Suprapubic skin (tissue), 4 donors: Measurements from ENCODE around the gene BCL7B. TPM values are rescaled to one million over a fixed set of nuclear protein-coding genes. Genes with fewer than 3 reads are reported as not detected.

Experiments used
- DNase-seq, 2 donors: peaks; one replicate each; pipeline ENCODE4 v3.0.0-alpha.2; 2019; ENCODE audit warnings: low spot score in 2 of 2
- H3K27ac ChIP-seq: fragments of 200-600 bp; sonication (generic); one replicate; pipeline ENCODE4 v1.5.1; 2019
- H3K27me3 ChIP-seq: fragments of 200-600 bp; sonication (generic); one replicate; pipeline ENCODE4 v1.5.1; 2019
- H3K36me3 ChIP-seq: fragments of 200-600 bp; sonication (generic); one replicate; pipeline ENCODE4 v1.5.1; 2019
- H3K4me1 ChIP-seq: fragments of 200-600 bp; sonication (generic); one replicate; pipeline ENCODE4 v1.5.1; 2019
- H3K4me3 ChIP-seq: fragments of 200-600 bp; sonication (generic); one replicate; pipeline ENCODE4 v1.5.1; 2019; ENCODE audit warnings: mild to moderate bottlenecking
- H3K9me3 ChIP-seq: fragments of 200-600 bp; sonication (generic); one replicate; pipeline ENCODE4 v1.5.1; 2019
- EP300 ChIP-seq: sonication (generic); formaldehyde crosslinking; IDR thresholded peaks from one replicate; pipeline ENCODE4 v1.6.1; 2017; ENCODE audit warnings: antibody characterized with exemption
- POLR2A ChIP-seq, 2 donors: fragments of 450-650 bp; IDR thresholded peaks; one replicate each; pipeline ENCODE4 v1.6.1; 2017; ENCODE audit warnings: antibody characterized with exemption in 2 of 2, mild to moderate bottlenecking in 2 of 2, moderate library complexity in 2 of 2
- POLR2AphosphoS5 ChIP-seq, 3 donors: sonication (generic); formaldehyde crosslinking; IDR thresholded peaks; one replicate each; pipeline ENCODE4 v1.6.1; 2017; ENCODE audit warnings: antibody characterized with exemption in 3 of 3
- WGBS: methylation state at CpG from one replicate; pipeline ENCODE4 v1.1.5; 2018; 5-methylcytosine and 5-hydroxymethylcytosine counted together
- total RNA-seq, 4 donors: library from RNA; depleted of rRNA; stranded (reverse); fragments of >200 nt; gene quantifications; one replicate each; pipeline ENCODE4 v1.1.0, GENCODE V29; 2016
- TF ChIP-seq, protein P1 (sequence below), 2 donors: fragments of 200-600 bp in 1 of 2; fragments of 450-650 bp in 1 of 2; sonication (generic) in 1 of 2; IDR thresholded peaks; one replicate each; pipeline ENCODE4 v1.5.1; 2016 to 2019; ENCODE audit warnings: antibody characterized with exemption in 2 of 2, mild to moderate bottlenecking in 1 of 2, moderate library complexity in 1 of 2

Gene BCL7B
- total RNA-seq, 4 donors from 2014 or later, result 33.4 to 55.4 (median 46.1) TPM

DNA sequence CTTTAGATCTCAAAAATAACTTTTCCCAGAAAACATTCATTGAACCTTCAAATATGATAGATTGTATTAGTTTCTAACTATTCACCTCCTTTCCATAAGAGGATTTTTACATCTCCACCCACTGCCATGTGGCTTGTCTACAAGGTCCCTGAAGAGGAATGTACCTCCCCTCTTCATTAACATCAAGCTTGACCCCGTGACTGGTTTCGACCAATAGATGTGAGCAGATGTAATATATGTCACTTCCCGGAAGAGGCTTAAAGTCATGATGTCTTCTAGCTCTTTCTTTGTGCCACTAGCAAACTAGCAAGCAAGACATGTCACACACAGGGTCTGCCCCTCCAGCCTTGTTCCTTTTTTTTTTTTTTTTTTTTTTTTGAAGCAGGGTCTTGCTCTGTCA, 42.3 kb downstream of the BCL7B start:
- no peak for DNase-seq
- H3K9me3 ChIP-seq, result no peaks in the 10 kb centered on the region
- TF ChIP-seq POLR2AphosphoS5 (IDR thresholded peaks at IDR 0.05) (no peak), POLR2A (IDR thresholded peaks at IDR 0.05) (no peak), EP300 (no peak)
- TF ChIP-seq, protein P1, sequence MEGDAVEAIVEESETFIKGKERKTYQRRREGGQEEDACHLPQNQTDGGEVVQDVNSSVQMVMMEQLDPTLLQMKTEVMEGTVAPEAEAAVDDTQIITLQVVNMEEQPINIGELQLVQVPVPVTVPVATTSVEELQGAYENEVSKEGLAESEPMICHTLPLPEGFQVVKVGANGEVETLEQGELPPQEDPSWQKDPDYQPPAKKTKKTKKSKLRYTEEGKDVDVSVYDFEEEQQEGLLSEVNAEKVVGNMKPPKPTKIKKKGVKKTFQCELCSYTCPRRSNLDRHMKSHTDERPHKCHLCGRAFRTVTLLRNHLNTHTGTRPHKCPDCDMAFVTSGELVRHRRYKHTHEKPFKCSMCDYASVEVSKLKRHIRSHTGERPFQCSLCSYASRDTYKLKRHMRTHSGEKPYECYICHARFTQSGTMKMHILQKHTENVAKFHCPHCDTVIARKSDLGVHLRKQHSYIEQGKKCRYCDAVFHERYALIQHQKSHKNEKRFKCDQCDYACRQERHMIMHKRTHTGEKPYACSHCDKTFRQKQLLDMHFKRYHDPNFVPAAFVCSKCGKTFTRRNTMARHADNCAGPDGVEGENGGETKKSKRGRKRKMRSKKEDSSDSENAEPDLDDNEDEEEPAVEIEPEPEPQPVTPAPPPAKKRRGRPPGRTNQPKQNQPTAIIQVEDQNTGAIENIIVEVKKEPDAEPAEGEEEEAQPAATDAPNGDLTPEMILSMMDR (IDR thresholded peaks at IDR 0.05), result no peak
- H3K27me3 ChIP-seq, result no peaks in the 10 kb centered on the region
- H3K27ac ChIP-seq, result no peak overlapping the region
- WGBS, result 94% methylated on average over 3 of the region's 3 CpGs
- peaks cover 24% of the 10 kb centered on the region for H3K4me1 ChIP-seq
- H3K4me3 ChIP-seq, result no peak overlapping the region
- H3K36me3 ChIP-seq, result peaks cover 25% of the 10 kb centered on the region

DNA sequence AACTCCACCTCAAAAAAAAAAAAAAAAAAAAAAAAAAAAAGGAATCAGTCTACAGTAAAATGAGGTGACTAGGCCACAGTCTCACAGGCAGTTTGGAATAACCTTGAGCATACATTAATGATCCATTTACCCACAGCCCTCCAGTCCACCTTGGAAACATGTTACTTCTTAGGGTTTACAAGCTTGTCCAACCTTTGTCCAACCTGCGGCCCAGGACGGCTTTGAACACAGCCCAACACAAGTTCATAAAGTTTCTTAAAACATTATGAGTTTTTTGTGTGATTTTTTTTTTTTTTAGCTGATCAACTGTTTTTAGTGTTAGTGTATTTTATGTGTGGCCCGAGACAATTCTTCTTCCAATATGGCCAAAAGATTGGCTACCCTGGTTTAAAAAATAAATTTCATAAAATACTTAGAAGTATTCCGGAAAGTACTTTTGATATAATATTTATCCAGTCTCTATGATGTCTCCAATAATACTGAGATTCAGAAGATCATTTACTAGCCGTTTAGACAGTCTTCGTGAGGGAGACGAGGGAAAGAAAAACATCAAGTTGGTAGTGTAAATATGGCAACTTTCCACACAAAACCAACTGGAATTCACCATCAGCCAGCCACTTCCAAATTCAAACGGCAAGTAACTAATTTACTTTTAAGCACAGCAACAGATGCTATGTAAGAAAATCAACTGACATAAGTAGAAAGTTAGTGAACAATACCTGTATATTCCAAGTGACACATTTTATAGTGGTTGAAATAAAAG, 45.3 kb downstream of the BCL7B start:
- peak in 1 of 2 donors; percentile 57 for DNase-seq
- Histone ChIP-seq H3K27ac (no peak overlapping the region), H3K27me3 (no peaks in the 10 kb centered on the region), H3K4me1 (peaks cover 3% of the 10 kb centered on the region), H3K36me3 (peaks cover 54% of the 10 kb centered on the region), H3K9me3 (no peaks in the 10 kb centered on the region), H3K4me3 (no peak overlapping the region)
- TF ChIP-seq POLR2A (IDR thresholded peaks at IDR 0.05) (no peak), EP300 (no peak)
- 78% methylated on average over 8 of the region's 8 CpGs for WGBS

GRCh38 chr7:73509463-73509862, 48.0 kb downstream of the BCL7B start:
- H3K4me3 ChIP-seq, result no peak overlapping the region
- TF ChIP-seq, protein P1 (IDR thresholded peaks at IDR 0.05), result no peak
- TF ChIP-seq POLR2A (IDR thresholded peaks at IDR 0.05), result no peak
- TF ChIP-seq EP300, result no peak
- TF ChIP-seq POLR2AphosphoS5 (IDR thresholded peaks at IDR 0.05), result no peak
- H3K9me3 ChIP-seq, result no peaks in the 10 kb centered on the region
- peaks cover 66% of the 10 kb centered on the region for H3K36me3 ChIP-seq
- 42% methylated on average over 5 of the region's 5 CpGs for WGBS
- no peaks in the 10 kb centered on the region for H3K27me3 ChIP-seq
- H3K4me1 ChIP-seq, result no peaks in the 10 kb centered on the region
- H3K27ac ChIP-seq, result no peak overlapping the region
- DNase-seq, result peak in 1 of 2 donors; percentile 35

- H3K4me1 ChIP-seq, result no peaks in the 10 kb centered on the region
- H3K9me3 ChIP-seq, result no peaks in the 10 kb centered on the region
- no peaks in the 10 kb centered on the region for H3K27me3 ChIP-seq
- no peak overlapping the region for H3K4me3 ChIP-seq
- WGBS, result 94% methylated on average over 2 of the region's 2 CpGs
- peaks cover 81% of the 10 kb centered on the region for H3K36me3 ChIP-seq
- TF ChIP-seq POLR2A (IDR thresholded peaks at IDR 0.05) (no peak), POLR2AphosphoS5 (IDR thresholded peaks at IDR 0.05) (no peak), EP300 (no peak)
- TF ChIP-seq, protein P1 (IDR thresholded peaks at IDR 0.05), result no peak
- peak in 1 of 2 donors; percentile 21 for DNase-seq
- H3K27ac ChIP-seq, result no peak overlapping the region
These were observed 49.9 kb downstream of the BCL7B start for GRCh38 chr7:73507556-73507955.

DNA sequence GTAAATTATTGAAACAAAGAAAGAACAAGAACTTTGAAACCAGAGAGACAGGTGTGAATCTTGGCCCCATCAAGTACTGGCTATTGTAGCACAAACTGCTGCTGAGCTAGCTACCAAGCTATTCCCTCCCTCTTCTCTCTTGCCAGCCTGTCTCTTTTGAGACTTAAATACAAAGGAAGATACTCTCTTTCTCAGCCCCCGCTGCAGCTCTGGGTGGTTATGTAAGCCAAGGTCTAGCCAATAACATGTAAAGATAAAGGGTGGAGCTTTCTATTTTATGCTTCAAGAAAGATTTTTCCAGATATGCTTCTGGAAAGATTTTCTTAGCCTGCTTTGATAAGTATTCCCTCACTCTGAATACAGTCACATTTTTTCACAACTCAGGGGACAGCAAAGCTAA, 52.6 kb downstream of the BCL7B start:
- TF ChIP-seq EP300, result no peak
- no peak for TF ChIP-seq POLR2AphosphoS5 (IDR thresholded peaks at IDR 0.05)
- TF ChIP-seq POLR2A (IDR thresholded peaks at IDR 0.05), result no peak
- TF ChIP-seq, protein P1 (IDR thresholded peaks at IDR 0.05), result no peak

More for the DNA sequence above, 52.6 kb downstream of the BCL7B start:
- Histone ChIP-seq H3K27ac (no peak overlapping the region), H3K4me1 (no peaks in the 10 kb centered on the region), H3K36me3 (peaks cover 99% of the 10 kb centered on the region), H3K4me3 (no peak overlapping the region), H3K27me3 (no peaks in the 10 kb centered on the region), H3K9me3 (no peaks in the 10 kb centered on the region)
- WGBS, result 86% methylated on average over 1 of the region's 1 CpG
- DNase-seq, result peak in 1 of 2 donors; percentile 28
